Activated CD4-positive, alpha-beta T cell treated with anti-CD3 and anti-CD28 coated beads, Interleukin-2, amount 50 U/mL, for 24 hours (primary cell): ENCODE data around the gene STK32A.

Experiments used
- DNase-seq, 2 donors: peaks; one replicate each; pipeline ENCODE4 v3.0.0-alpha.2; 2020; ENCODE audit warnings: low read depth in 1 of 2, low spot score in 1 of 2

Gene STK32A

GRCh38 chr5:147388184-147389108 is 153.6 kb downstream of the STK32A start:
- DNase-seq, result no peak

DNA sequence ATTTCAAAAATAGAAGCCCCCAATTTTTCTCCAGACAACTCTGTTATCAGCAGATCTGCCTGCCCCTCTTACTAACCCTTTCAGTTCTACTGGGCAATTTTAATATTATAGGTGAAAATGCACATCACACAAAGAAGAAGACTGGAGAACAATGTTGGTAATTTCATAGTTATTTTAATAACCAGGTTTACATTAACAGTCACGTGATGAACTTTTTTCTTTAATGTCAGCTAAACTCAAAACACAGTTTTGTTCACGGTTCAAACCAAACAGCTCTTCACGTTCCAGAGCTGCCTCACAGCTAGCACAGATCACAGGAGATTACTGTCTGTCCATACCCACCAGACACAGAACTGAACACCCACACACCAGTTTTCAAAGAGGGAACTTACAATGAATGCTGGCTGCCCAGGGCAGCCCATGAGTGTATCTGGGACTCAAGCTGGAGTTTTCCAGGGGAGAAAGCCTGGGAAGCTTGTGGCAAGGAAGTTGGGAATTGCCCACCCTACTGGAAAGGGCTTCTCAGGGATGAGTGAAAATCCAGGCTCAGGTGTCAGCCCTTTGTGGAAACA is 155.9 kb downstream of the STK32A start:
- no peak for DNase-seq

- no peak for DNase-seq
Measured at GRCh38 chr5:147391781-147392180, 157.0 kb downstream of the STK32A start.

GRCh38 chr5:147393874-147394672 is 159.2 kb downstream of the STK32A start:
- no peak for DNase-seq

DNA sequence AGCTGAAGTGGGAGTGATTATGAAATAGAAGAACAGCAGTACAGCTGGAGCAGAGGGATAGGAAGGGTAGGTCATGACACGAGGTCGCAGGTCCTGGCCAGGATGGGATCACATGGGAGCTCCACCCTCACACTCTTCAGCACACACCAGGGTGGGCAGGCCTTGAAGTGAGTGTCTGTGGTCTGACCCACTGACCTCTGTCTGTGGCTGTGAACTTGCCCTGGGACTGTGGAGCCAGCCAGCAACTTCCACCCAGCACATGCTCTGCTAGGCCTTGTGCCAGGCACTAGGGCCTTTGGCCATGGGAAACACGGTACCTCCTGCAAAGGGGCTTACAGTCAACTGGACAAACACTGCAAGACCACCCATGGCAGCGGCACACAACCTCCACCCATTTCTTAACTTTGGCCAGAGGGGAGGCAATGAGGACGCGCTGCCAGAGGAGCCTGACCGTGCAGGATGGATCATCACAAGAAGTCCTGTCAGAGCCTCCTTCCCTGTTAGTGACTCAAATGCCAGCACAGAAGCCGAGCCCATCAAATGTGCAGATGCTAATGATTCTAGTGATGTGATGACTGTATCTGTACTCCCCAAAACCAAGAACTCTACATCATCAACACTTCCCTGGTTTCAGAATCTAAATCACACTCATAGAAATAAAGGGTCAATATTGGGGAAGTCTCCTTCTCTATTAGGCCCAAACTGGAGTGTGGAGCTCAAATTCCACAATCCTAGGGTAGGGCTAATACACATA is 161.4 kb downstream of the STK32A start:
- no peak for DNase-seq

DNA sequence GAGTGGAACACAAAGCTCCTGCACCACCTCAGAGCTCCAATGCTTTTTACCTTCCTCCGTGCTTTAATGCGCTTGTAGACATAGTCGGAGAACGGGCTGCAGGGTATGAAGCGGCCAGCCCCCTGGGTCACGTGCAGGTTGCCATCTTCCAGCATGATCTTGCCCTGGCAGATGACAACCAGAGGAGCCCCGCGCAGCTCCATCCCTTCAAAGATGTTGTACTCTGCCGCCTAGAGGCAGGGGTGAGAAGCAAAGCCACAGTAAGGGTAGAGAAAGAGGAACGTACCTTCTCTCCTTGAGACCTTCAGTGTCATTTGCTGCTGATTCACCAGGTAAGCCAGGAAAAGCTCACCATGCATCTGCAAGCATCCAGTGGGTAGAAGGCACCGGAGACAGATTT is 162.8 kb downstream of the STK32A start:
- DNase-seq, result no peak

- DNase-seq, result no peak
Measured at GRCh38 chr5:147398860-147399259, 164.0 kb downstream of the STK32A start.

DNA sequence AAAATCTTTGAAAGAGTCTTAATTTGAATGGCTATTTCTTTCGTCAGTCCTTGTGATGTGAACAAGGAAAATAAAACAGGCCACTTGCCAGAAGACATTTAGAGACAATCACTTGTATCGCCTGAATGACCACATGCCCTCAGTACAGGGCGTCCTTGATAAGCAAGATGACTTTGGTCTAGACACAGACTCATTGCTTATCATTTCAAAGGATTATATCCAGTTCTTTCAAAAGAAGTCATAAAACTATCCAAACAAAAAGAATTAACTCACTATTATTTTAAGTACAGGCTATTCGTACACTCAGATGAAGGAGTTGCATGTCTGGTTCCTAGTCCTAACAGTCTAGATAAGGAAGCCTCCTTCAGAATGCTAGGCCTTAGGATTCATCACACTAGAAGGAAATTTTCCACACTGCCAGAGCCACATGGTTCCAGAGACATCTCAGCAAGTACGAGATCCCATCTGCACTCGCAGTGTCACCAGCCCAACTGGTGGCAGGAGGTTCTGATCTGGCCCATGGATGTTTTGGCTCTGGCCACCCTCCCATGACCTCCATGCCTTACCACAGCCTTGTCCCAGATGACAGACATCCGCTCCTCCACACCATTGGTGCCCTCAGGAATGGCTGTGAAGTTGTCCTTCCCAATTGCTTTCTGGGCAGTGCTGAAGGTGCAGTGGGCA is 165.4 kb downstream of the STK32A start:
- DNase-seq, result no peak

DNA sequence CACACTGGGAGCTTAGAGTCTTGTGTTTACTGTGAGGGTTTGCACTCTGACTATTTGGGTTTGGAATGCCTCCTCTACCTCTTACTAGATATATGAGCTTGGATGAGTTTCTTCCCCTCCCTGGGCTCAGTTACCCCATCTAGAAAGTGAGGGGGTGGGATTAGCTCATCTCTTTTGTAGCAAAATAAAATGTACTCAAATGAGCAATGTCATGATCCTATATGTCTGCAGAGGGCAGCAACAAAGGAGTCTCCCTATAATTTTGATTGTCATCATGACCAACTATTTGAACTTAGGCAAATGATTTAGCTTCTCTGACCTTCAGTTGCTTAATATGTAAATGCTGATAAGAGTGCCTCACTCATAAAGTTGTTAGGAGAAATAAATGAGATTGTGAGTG is 166.1 kb downstream of the STK32A start:
- DNase-seq, result no peak

- no peak for DNase-seq
Measured at GRCh38 chr5:147403651-147404640, 169.1 kb downstream of the STK32A start.

DNA sequence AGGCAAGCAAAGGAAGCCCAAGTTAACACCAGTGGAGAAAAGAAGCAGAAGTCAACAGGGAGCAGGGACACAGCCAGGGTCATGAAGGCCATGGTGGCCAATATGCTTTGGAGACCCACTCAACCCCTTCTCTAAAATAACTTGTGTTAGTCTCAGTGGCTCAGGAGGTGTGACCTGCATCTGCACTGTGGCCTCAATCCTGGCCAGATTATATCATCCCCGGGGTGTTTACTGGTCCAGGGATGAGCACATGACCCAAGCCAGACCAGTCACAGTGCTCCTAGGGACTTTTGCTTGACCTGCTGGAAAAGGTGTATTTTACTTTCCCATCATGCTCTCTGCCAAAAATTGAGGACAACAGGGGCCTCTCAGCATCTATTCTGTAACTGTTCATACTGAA is 169.9 kb downstream of the STK32A start:
- no peak for DNase-seq

DNA sequence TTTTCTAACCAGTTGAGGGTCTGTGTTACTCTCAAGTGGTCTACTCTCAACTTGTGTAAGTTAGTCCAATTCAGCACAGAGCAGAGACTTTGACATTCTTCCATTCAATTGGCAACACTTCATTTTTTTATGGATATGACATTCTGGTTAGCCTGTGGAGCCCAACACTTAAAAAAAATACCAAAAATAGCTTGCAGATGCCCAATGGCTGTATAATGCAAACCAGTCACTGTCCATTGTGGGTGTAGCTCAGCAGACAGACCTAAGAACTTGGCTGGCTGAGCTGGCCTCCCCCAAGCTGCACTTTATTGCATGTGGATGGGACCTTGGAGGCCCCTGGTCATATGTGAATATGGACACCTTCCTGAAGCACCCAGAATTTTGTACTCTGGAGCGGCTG is 171.8 kb downstream of the STK32A start:
- no peak for DNase-seq

DNA sequence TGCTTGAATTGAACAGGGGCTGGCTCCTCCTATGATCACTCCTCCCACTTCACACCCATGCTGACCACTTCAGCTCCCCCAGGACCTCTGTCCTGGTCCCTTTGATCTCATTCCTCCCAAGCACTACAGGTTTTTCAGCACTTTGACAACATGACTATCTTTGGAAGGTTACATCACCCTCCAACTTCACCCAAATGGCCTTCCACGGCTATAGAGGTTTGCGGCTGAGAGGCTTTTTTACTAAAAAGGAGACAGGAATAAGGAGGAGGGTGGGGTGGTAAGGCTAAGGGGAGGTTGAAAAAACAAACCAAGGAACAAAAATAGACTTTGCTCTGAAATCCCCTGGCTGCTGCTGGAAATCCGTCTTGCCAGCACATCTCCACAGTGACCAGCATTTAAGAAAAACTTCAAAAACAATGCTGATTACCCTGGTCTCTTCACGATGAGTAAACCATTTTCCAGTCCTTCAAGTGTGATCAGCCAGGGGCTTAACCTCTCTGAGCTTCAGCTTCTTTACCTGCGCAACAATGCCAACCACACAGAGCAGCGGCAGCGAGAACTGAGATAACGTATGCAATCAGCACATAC is 172.4 kb downstream of the STK32A start:
- DNase-seq, result no peak

- DNase-seq, result no peak
Measured at GRCh38 chr5:147408980-147409379, 174.2 kb downstream of the STK32A start.

- no peak for DNase-seq
Measured at GRCh38 chr5:147410496-147411358, 175.9 kb downstream of the STK32A start.

DNA sequence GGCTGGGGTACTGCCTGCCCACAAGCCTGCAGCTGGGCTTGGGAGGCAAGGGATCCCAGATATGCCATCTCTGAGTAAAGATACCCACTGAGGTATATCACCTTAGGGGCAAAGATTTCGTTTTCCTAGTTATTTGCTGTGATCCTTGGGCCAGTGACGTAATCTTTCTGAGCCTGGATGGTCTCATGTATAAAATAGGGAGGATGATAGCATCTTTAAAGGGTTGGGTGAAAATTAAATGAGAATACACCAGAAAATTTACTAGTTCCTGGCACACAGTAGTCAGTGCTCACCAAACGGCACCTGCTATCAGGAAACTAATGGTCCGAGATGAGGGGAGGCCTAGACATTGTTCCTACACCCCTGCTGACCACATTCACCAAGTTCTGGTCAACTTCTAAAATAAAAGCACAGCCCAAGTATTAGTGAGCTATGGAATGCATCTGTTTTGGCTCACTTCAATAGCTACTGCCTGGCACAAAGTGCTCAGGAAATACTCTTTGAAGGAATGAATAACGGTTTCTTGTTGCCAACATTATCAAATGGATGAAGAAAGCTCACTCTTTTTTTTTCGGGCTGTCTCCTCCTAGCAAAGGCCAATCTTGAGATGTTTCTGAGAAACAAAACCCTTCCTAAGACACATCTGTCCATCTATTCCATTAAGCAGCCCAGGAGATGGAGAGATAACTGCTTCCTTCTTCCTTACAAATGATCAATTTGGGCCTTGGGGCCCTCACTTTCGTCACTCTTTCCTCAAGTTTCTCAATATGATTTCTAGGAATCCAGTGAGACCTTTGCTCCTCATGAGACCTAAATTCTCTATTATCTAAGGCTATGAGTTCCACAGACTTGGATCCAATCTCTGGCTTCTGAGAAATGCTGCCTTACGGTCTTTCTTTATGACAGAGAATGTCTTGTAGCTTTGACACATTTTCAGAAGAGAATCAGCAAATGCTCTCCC is 176.8 kb downstream of the STK32A start:
- DNase-seq, result no peak

- DNase-seq, result no peak
Measured at GRCh38 chr5:147412561-147412960, 177.7 kb downstream of the STK32A start.
